H9 (cell line): ENCODE results near the gene RFX1. TPM values are rescaled to one million over a fixed set of nuclear protein-coding genes. Genes with fewer than 3 reads are reported as not detected.

ENCODE experiments used
- DNase-seq: peaks from one replicate; pipeline ENCODE4 v3.0.0-alpha.2; 2017
- H2AFZ ChIP-seq: one replicate; pipeline ENCODE4 v1.6.1; 2013; ENCODE audit warnings: mild to moderate bottlenecking, low read length, control low read depth, moderate library complexity
- H2AK5ac ChIP-seq: 2 replicates; pipeline ENCODE4 v1.6.1; 2013; ENCODE audit warnings: low read length, control low read depth, mixed read lengths; ENCODE audit not compliant: insufficient read length
- H2BK120ac ChIP-seq: one replicate; pipeline ENCODE4 v1.6.1; 2013; ENCODE audit warnings: low read depth, mild to moderate bottlenecking, low read length, control low read depth, inconsistent platforms; ENCODE audit not compliant: poor library complexity, severe bottlenecking
- H2BK12ac ChIP-seq: 2 replicates; pipeline ENCODE4 v1.6.1; 2013; ENCODE audit warnings: low read length, control low read depth, mixed read lengths, low read depth; ENCODE audit not compliant: insufficient read length
- H2BK15ac ChIP-seq: 2 replicates; pipeline ENCODE4 v1.6.1; 2013; ENCODE audit warnings: low read depth, low read length, control low read depth
- H2BK20ac ChIP-seq: one replicate; pipeline ENCODE4 v1.6.1; 2013; ENCODE audit warnings: low read depth, mild to moderate bottlenecking, low read length, control low read depth, inconsistent platforms; ENCODE audit not compliant: poor library complexity, severe bottlenecking
- H2BK5ac ChIP-seq: 2 replicates; pipeline ENCODE4 v1.6.1; 2013; ENCODE audit warnings: low read length, control low read depth, mixed read lengths; ENCODE audit not compliant: insufficient read length
- H3K14ac ChIP-seq: 2 replicates; pipeline ENCODE4 v1.6.1; 2013; ENCODE audit warnings: low read length, control low read depth; ENCODE audit not compliant: insufficient read depth
- H3K18ac ChIP-seq: 2 replicates; pipeline ENCODE4 v1.6.1; 2013; ENCODE audit warnings: low read depth, mild to moderate bottlenecking, mixed read lengths, low read length, control low read depth; ENCODE audit not compliant: insufficient read length
- H3K23ac ChIP-seq: 2 replicates; pipeline ENCODE4 v1.6.1; 2013; ENCODE audit warnings: low read length, control low read depth, mixed read lengths, low read depth; ENCODE audit not compliant: insufficient read length
- H3K23me2 ChIP-seq: 2 replicates; pipeline ENCODE4 v1.6.1; 2013; ENCODE audit warnings: low read depth, mild to moderate bottlenecking, mixed read lengths, low read length, control low read depth; ENCODE audit not compliant: insufficient read length, poor library complexity, severe bottlenecking
- H3K27ac ChIP-seq: 2 replicates; pipeline ENCODE4 v1.5.1; 2013; ENCODE audit warnings: low read length, control low read depth, mixed read lengths, low read depth; ENCODE audit not compliant: insufficient read length
- H3K27me3 ChIP-seq: 2 replicates; pipeline ENCODE4 v1.6.1; 2013; ENCODE audit warnings: low read length, control low read depth, inconsistent platforms; ENCODE audit not compliant: insufficient read depth
- H3K4ac ChIP-seq: 2 replicates; pipeline ENCODE4 v1.6.1; 2013; ENCODE audit warnings: low read depth, mild to moderate bottlenecking, control low read depth, inconsistent platforms, low read length, moderate library complexity
- H3K4me1 ChIP-seq: 2 replicates; pipeline ENCODE4 v1.6.1; 2013; ENCODE audit warnings: low read length, control low read depth, inconsistent platforms; ENCODE audit not compliant: insufficient read depth
- H3K4me2 ChIP-seq: 2 replicates; pipeline ENCODE4 v1.6.1; 2013; ENCODE audit warnings: low read length, control low read depth, mixed read lengths; ENCODE audit not compliant: insufficient read length, insufficient read depth
- H3K56ac ChIP-seq: 2 replicates; pipeline ENCODE4 v1.6.1; 2013; ENCODE audit warnings: low read depth, mild to moderate bottlenecking, mixed read lengths, low read length, control low read depth; ENCODE audit not compliant: insufficient read length
- H3K79me1 ChIP-seq: 2 replicates; pipeline ENCODE4 v1.6.1; 2013; ENCODE audit warnings: low read depth, mild to moderate bottlenecking, moderate library complexity, low read length, control low read depth, inconsistent platforms; ENCODE audit not compliant: insufficient read depth, poor library complexity, severe bottlenecking
- H3K79me2 ChIP-seq: 2 replicates; pipeline ENCODE4 v1.6.1; 2013; ENCODE audit warnings: low read length, control low read depth, inconsistent platforms; ENCODE audit not compliant: insufficient read depth
- H3K9ac ChIP-seq: 2 replicates; pipeline ENCODE4 v1.6.1; 2013; ENCODE audit warnings: low read length, control low read depth, mixed read lengths; ENCODE audit not compliant: insufficient read length; ENCODE audit errors: extremely low read depth
- H3K9me3 ChIP-seq: one replicate; pipeline ENCODE4 v1.6.1; 2013; ENCODE audit warnings: low read depth, low read length, inconsistent platforms; ENCODE audit not compliant: control insufficient read depth
- H3T11ph ChIP-seq: one replicate; pipeline ENCODE4 v1.6.1; 2013; ENCODE audit warnings: mild to moderate bottlenecking, low read length, control low read depth, inconsistent platforms
- H4K20me1 ChIP-seq: one replicate; pipeline ENCODE4 v1.6.1; 2013; ENCODE audit not compliant: control insufficient read depth, insufficient read length, insufficient read depth
- H4K5ac ChIP-seq: 2 replicates; pipeline ENCODE4 v1.6.1; 2013; ENCODE audit warnings: low read depth, mild to moderate bottlenecking, mixed read lengths, low read length, control low read depth; ENCODE audit not compliant: insufficient read length
- H4K8ac ChIP-seq: replicated peaks from 2 replicates; pipeline ENCODE4 v1.6.1; 2013; ENCODE audit warnings: low read length, control low read depth, mixed read lengths, low read depth; ENCODE audit not compliant: insufficient read length
- H4K91ac ChIP-seq: 2 replicates; pipeline ENCODE4 v1.6.1; 2013; ENCODE audit warnings: low read depth, mild to moderate bottlenecking, moderate library complexity, mixed read lengths, low read length, control low read depth; ENCODE audit not compliant: insufficient read length
- H3K27ac Mint-ChIP-seq, 3 experiments: 2 replicates in 2 of 3; 3 replicates in 1 of 3; pipeline ENCODE4 v1.8.0; 2020 to 2021; ENCODE audit warnings: mixed read lengths in 3 of 3, mild to moderate bottlenecking in 1 of 3, moderate library complexity in 1 of 3
- H3K27me3 Mint-ChIP-seq: 2 replicates; pipeline ENCODE4 v1.8.0; 2021; ENCODE audit warnings: low read depth, mild to moderate bottlenecking, moderate library complexity, mixed read lengths
- H3K36me3 Mint-ChIP-seq, 3 experiments: 2 replicates in 2 of 3; 3 replicates in 1 of 3; pipeline ENCODE4 v1.8.0; 2020 to 2021; ENCODE audit warnings: low read depth in 3 of 3, mixed read lengths in 3 of 3; ENCODE audit not compliant: insufficient read depth in 1 of 3
- H3K4me1 Mint-ChIP-seq, 2 experiments: 2 replicates each; pipeline ENCODE4 v1.8.0; 2020; ENCODE audit warnings: mixed read lengths in 2 of 2
- H3K4me3 Mint-ChIP-seq, 2 experiments: 2 replicates in 1 of 2; 3 replicates in 1 of 2; pipeline ENCODE4 v1.8.0; 2020 to 2021; ENCODE audit warnings: mild to moderate bottlenecking in 2 of 2, mixed read lengths in 2 of 2, moderate library complexity in 1 of 2
- H3K9me3 Mint-ChIP-seq, 2 experiments: 2 replicates in 1 of 2; 3 replicates in 1 of 2; pipeline ENCODE4 v1.8.0; 2020; ENCODE audit warnings: mild to moderate bottlenecking in 2 of 2, mixed read lengths in 2 of 2, moderate library complexity in 1 of 2
- CTCF ChIP-seq: fragments of 200-600 bp; sonication (generic); conservative IDR thresholded peaks from 3 replicates; pipeline ENCODE4 v1.8.0; 2021; ENCODE audit warnings: antibody characterized with exemption, mild to moderate bottlenecking
- WGBS: extraction: QIAGEN DNeasy Blood & Tissue Kit; methylation state at CpG from one replicate; pipeline ENCODE4 v1.1.7; 2013; ENCODE audit warnings: missing lambda C conversion rate, low lambda C conversion rate, mixed read lengths; ENCODE audit not compliant: insufficient read length; ENCODE audit errors: extremely low coverage; 5-methylcytosine and 5-hydroxymethylcytosine counted together
- total RNA-seq: library from RNA; stranded (reverse); gene quantifications from 2 replicates; pipeline ENCODE4 v1.2.1, GENCODE V29; 2021

The RFX1 gene
- total RNA-seq, 1 experiment from 2014 or later = 21.4 TPM

GRCh38 chr19:13984186-13984585 lies 21.9 kb downstream of the RFX1 start:
- no peak for TF ChIP-seq CTCF
- no peak overlapping the region for H3T11ph ChIP-seq
- H3K27ac Mint-ChIP-seq = no peak overlapping the region
- no peak overlapping the region for H3K18ac ChIP-seq
- no peak overlapping the region for H2BK12ac ChIP-seq
- peaks cover 0 to 8% (median 7%) of the 10 kb centered on the region in 3 experiments; a peak in 5 of 7 replicates for H3K36me3 Mint-ChIP-seq
- no peak overlapping the region for H3K4me2 ChIP-seq
- whole genome bisulfite sequencing = no CpG with 5 or more reads among the region's 15 CpGs
- no peak for DNase-seq
- H2BK20ac ChIP-seq = no peak overlapping the region
- no peak overlapping the region for H2AFZ ChIP-seq
- no peak overlapping the region for H3K4ac ChIP-seq
- H3K9me3 Mint-ChIP-seq = no peaks in the 10 kb centered on the region; a peak in 1 of 5 replicates
- no peaks in the 10 kb centered on the region for H3K27me3 ChIP-seq
- H3K4me1 Mint-ChIP-seq = peaks cover 42 to 54% of the 10 kb centered on the region in 2 experiments
- no peak overlapping the region for H2BK120ac ChIP-seq
- H3K56ac ChIP-seq = no peak overlapping the region
- H3K9me3 ChIP-seq = no peaks in the 10 kb centered on the region
- no peak overlapping the region for H3K27ac ChIP-seq
- no peak overlapping the region for H4K8ac ChIP-seq
- no peak overlapping the region for H3K14ac ChIP-seq
- no peak overlapping the region for H4K91ac ChIP-seq
- no peak overlapping the region for H2BK15ac ChIP-seq
- no peaks in the 10 kb centered on the region for H3K79me2 ChIP-seq
- no peaks in the 10 kb centered on the region for H3K79me1 ChIP-seq
- H3K9ac ChIP-seq = no peak overlapping the region
- no peak overlapping the region for H2BK5ac ChIP-seq
- H3K4me1 ChIP-seq = peaks cover 3% of the 10 kb centered on the region; the same call in 1 of the 2 replicates
- H3K27me3 Mint-ChIP-seq = no peaks in the 10 kb centered on the region
- H3K4me3 Mint-ChIP-seq = no peak overlapping the region
- no peak overlapping the region for H4K5ac ChIP-seq
- H2AK5ac ChIP-seq = no peak overlapping the region
- no peaks in the 10 kb centered on the region for H3K23me2 ChIP-seq
- H4K20me1 ChIP-seq = no peaks in the 10 kb centered on the region
- H3K23ac ChIP-seq = no peak overlapping the region
